HPDE6-E6E7 (cell line): ENCODE data around the gene PCGF1.

ENCODE experiments used
- DNase-seq: peaks from one replicate; pipeline ENCODE4 v3.0.0; 2011; ENCODE audit warnings: missing footprints; ENCODE audit errors: extremely low spot score

The PCGF1 gene

DNA sequence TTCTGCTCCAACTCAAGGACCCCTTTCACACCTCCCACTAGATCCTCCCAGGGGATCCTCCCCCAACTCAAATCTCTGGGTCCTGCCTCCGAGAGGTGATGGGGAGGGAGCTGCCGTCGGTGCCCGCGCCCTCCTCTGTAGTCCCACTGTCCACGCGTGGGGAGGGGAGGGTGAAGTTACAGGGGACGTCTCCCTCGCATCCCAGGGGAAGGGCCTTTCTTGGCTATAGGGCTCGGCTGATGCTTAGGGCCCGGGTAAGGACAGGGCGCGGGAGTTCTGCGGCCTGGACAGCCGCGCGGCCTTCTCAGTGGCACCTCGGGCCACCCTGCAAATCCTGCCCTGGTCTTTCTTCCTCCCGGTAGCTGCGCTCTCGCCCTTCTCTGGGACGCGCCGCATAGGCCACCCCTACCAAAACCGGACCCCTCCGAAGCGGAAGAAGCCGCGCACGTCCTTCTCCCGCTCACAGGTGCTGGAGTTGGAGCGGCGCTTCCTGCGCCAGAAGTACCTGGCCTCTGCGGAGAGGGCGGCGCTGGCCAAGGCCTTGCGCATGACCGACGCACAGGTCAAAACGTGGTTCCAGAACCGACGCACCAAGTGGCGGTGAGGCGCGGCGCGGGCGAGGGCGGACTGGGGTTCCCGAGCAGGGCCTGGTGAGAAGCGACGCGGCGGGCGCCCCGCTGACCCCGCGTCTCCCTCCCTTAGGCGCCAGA is 7.9 kb upstream of the PCGF1 start:
- no peak for DNase-seq

DNA sequence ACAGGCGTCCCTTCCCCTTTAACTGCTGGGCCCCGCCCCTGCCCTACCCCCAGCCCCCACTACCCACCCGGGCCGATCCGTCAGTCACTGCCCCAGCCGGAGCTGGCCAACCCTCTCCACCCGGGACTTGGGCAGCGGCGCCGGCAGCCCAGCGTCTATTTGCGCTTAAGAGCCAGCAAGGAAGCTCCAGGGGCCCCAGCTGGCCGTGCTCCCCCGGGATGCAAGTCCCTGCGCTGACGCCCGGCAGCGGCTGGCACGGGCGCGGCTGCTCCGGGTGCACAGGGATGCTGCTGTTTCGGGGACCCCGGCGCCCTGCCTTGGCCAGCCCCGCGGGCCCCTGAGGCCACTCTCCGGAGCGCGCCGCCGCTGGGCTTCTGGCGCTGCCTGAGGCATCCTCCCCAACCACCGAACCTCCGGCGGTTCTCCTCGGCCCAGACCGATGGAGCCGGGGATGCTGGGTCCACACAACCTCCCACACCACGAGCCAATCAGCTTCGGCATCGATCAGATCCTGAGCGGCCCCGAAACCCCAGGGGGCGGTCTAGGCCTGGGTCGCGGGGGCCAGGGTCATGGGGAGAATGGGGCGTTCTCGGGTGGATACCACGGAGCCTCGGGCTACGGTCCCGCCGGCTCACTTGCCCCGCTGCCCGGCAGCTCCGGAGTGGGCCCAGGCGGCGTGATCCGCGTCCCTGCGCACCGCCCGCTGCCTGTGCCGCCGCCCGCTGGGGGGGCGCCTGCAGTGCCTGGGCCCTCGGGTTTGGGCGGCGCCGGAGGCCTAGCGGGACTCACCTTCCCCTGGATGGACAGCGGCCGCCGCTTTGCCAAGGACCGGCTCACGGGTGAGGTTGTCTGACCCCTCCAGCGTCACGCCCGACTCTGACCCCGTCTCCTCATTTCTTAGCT is 7.1 kb upstream of the PCGF1 start, which contains the start of gene TLX2:
TLX2 (plus strand) TSS at position 83 of the 903 bp plus-strand sequence; CDS start at position 440, 357 bp downstream.
- DNase-seq: no peak

DNA sequence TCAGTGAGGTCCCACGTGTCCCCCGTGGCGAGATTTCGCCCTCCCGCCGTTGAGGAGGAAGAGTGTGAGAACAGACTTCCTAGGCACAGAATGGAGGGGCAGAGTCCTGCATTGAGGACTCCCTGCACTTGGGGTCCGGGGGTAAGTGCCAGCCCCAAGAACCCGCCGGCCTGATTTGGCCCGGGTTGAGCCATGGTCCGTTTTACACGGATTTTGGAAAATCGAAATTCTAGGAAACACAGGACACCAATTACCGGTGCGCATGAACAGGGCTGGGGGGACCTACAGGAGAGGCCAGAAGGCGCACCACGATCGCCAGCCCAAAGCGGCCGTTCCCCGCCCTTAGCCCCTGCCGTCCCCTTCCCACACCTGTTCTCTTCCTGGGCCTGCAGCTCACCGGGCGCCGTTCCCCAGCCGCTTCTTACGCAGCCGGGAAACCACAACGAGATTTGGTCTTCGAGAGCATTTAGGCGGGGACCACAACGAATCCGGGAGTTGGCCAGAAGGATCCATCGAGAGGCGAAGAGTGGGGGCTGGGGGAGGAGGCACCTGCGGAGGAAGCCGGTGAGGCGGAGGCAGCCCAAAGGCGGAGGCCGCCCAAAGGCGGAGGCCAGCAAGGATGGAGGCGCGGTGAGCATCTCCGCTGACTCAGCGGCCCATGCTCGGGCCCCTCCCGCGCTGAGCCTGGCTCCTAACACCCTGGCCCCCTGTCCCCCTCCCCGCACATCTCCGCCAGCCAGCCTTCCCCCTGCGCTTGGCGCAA is 6.3 kb upstream of the PCGF1 start:
- DNase-seq: no peak

DNA sequence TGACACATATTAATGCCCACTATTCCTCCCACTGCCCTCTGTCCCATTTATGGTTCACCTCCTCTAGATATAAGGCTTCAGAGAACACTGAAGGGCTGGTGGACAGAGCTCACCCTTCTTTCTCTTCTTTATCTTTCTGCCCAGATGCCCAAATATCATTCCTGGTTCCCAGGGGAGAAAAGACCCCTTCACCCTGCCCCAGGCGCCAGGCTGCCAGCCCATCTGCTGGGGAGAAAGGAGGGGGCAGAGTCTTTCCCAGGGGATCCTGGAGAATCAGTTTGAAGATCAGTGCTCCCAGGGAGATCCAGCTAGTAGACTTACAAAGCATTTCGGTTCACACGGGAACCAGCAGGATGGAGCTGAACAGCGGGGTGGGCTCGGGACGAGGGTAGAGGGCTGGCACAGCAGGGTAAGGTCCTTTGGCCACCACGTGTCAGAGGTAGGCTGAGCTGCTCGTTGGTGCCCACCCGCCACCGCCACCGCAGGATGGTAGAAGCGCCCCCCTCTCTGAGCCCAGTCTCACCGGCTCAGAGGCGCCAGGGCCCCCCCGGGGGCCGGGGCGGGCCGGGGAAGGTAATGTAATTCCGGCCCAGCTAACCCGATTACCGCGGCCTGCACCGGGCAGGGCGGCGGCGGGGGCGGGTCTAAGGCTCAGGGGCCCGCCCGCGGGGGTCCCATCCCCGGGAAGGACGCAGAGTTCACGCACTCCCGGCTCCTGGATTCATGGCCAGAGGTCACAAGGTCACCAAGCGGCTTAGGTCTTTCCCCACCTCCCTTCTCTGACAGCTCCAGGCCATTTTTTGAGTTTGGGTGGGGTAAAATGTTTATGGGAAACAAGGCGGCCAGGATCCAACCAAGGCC is 5.5 kb upstream of the PCGF1 start:
- no peak for DNase-seq

DNA sequence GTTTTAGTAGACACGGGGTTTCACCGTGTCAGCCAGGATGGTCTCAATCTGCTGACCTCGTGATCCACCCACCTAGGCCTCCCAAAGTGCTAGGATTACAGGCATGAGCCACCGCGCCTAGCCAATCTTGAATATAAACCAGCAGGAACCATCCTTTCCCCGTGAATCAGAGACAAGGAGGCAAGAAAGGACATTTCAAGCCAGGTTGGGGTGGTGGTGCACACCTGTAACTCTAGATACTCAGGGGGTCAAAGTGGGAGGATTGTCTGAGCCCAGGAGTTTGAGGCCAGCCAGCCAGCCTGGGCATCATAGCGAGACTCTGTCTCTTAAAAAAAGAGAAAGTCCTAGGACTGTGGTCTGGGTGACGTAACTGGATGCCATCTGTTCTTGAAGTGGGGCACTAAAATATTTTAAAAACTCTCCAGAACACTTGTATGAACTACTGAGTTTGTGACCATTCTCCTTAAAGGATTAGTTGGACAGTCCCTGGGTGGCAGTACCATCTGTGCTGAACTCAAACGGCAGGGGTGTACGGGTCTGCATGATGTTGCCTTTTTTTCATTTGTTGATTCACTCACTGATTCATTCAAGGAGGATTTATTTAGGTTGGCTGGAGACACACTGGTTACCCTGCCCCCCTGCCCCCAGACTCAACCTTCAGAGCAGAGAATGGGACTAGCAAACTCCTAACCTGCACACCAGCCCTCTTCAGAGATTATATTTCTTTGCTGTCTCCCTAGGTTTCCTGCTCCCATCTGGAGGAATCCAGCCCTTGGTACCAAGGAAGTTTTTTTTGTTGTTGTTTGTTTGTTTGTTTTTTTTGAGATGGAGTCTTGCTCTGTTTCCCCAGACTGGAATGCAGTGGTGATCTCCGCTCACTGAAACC is 3.9 kb upstream of the PCGF1 start:
- no peak for DNase-seq

DNA sequence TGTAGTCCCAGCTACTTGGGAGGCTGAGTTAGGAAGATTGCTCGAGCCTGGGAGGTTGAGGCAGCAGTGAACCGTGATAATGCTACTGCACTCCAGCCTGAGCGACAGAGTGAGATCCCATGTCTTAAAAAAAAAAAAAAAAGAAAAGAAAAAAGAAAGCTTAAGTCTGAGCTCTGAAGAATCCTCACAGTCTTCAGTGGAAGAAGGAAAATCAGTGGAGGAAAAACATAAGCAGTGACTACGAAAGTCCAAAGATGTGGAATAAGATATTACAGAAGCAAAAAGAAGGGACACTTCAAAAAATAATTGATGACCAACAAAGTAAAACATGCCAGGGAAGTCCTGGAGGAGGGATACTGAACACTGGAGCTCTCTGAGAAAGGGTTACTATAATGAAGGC is 2.8 kb upstream of the PCGF1 start:
- DNase-seq: no peak

DNA sequence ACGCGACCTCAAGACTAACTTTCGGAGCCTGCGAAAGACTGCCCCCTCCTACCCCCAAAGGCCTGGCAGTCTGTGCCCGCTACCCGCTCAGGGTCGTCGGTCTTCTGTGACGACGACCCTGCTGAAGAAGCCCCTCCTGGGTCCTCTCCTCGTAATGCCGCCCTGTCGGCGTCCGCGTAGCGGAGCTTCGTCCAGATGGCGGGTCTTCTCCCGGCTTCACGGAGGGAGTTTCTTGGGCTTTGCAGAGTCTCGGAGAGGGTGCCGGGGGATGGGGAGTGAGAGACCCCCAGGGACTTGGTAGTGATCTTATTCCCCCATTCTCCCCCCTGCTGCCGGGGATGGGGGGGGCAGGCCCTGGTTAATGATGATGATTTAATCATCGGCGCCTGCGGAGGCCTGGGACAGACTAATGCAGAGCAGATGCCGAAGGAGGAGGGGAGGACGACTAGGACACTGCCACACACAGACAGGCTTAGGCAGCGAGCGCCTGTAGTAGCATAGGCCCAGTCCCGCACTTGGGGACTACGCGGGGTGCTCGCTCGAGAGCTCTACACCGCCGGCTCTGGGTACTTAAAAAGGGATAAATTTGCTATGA is 528 bp upstream of the PCGF1 start:
- DNase-seq: no peak

DNA sequence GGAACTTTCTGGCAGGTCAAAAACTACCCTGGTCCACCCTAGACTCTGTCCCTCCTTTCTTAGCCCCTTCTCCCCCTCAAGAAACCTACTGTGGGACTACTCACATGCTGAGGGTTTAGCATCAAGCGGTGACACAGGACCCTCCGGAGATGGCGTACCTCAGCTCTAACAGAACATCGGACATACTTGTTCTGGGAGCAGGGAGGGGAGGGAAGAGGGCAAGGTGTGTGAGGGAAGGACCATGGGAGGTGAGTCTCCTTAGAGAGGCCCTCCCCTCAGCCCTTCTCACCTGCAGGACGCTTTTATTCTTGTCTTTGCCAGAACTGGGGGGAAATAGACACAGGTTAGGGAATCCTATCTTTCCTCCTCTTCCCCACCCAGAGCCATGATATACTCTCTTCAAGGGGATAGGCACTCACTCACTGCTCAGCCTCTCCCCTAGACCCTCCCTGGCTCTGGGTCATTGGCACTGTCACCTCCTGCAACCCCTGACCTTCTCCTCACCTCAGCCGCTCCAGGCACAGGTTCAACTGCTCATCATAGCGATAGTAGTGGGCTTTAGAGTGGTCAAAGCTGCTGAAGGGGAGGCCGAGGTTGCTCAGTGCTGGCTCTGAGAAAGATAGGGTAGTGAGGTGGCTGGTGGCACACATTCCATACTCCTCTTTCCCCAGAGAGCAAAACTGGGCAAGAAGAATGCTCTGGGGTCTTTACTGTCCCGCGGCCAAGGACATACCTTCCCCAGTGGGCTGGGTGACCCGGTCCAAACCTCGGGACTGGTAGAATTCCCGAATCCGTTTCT is 1.8 kb downstream of the PCGF1 start:
- DNase-seq: no peak

DNA sequence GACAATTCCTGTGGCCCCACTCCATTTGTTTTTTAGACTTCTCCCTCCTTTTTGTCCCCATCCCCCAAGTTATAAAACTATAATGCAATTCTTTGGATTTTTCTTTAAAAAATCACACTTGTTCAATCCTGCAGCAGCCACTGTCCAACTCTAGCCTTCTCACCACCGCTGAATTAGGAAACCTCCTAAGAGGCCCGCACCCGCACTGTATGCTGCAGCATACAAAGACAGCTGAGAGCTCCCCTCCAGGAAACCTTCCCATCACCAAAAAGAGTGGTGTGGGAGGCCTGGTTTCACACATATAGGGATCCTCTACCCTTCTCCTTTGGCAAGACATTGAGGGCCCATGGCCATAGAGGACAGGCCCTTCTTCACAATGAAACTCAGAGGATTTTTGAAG is 2.9 kb downstream of the PCGF1 start:
- DNase-seq: no peak

DNA sequence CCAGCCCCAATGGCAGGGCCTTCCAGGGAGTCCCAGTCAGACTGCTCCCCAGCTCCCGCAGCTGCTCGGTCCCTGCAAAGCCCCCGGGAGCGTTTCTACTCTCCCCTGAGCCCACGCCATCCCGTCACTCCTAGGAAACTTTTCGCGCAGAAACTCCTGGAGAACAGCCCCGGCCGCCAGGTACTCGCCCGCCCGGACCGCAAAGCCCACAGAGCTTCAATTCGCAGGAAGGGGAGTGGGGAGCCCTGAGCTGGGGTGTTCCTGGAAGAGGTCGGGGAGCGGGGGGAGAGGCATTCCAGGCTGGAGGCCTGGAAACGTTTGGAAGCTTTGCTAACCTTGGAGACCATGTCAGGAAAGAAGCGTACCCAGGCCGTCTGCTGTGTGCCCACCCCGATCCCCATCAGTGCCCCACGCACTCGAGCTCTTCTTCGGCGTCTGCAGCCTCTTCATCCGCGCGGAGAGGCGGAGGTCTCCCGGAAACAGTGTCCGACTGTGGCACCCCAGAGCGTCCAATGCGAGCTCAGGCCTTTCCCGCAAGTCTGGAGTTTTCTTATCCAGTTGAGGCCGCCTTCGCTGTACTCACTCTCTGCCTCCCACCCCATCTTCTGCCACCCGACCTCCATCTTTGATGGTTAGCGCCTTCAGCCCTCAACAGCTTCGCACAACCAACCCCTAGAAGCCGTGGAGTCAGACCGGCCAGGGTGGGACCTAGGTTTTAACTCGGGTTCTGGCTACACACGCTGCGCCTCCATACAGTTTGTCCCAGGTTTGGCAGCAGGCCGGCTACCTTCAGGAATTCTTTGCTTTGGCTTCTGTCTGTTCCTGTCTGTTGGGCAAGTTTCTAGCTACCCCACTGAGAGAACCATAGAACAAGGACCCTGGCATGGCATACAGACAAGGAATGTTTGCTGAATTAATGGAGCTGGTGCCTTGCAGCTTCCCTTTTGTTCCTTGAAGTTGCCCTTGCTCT is 3.7 kb downstream of the PCGF1 start:
- no peak for DNase-seq

DNA sequence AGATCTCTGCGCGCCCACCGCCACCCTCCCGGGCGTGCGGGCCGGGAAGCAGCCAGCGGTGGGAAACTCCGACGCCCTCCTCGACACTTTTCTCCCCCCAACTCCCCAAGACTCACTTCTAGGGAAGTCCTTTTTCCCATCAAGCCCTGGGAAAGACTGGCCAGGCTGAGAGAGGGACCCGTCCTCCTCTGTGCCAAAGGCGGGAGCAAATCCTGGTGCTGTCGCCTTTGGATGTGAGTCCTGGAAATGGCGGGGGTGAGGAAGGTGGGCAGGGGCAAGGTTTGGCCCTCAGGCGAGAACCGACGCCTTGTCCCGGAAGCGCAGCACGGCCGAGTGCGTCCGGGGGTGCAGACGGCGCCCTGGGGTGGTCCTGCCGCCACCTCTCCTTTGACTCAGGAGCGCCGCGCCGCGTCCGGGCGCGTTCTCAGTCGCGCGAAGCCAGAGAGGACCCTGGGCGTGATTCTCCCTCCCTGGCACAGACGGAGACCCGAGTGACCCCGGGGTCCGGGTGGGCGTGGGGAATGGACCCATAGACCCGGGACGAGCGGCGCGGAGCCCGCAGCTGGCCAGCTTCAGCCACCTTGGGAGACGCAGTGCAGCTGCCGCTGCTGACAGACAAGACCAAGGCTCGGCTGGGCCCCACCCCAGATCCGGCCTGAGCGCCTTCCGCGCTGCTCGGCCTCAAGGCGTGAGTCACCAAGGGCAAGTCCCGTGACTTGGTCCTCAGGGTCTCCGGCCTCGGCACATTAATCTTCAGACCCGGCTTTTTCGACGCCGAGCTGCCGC is 4.6 kb downstream of the PCGF1 start:
- DNase-seq: no peak

DNA sequence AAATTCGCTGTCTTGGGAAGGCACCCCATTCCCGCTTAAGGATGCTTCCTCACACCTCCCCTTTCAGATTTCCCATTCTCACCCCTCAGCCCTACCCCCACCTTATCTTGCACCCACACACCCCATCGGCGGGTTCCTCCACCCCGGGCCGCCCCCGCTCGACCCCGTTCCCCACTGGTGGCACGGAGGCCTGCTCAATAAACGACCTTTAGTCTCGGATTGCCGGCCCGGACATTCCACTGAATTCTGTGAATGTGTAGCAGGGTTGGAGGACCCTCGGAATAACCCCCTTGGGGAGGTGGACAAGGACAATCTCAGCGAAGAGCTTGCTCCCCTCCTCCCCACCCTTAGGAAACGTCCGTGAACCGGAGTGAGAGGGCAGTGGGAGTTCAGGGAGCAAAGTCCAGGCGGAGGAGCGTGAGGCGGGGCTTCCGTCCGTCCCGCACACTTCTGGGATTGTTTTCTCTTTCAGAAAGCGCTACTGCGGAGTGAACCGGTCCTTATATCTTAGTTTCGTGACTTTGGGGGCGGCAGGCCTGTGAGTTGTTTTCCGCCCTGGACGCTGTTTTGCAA is 5.3 kb downstream of the PCGF1 start:
- DNase-seq: no peak

DNA sequence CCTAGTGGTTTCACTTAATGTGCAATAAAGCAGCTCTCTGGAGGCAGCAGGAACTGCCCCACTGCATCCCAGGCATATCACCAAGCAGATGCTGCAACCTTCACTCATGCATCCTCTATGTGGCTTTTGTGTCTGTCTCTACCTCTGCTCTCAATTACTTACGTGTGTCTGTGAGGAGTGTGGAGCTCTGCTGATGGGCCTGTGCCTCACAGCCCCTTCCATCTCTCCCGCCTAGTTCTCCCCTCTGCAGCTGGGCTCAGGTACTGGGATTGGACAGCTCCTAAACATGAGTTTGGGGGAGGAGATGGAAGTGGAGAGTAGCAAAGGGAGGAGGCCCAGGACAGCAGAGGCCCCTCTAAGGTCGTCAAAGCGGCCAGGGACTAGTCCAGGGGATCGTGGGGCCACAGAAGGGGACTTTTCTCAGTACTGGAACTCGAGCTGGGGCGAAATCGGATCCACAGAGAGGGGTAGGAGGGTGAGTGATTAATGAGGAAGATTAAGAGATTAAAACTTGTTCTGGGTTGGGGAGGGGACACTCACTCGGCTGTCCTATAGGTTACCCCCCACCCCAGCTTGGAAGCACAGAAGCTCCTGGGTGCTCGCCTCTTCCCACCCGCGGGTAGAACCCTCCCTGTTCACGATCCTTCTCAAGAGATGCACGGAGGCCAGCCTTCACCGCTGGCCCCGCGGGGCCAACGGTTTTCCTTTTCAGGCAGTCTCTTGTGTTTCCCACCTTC is 6.0 kb downstream of the PCGF1 start:
- no peak for DNase-seq

DNA sequence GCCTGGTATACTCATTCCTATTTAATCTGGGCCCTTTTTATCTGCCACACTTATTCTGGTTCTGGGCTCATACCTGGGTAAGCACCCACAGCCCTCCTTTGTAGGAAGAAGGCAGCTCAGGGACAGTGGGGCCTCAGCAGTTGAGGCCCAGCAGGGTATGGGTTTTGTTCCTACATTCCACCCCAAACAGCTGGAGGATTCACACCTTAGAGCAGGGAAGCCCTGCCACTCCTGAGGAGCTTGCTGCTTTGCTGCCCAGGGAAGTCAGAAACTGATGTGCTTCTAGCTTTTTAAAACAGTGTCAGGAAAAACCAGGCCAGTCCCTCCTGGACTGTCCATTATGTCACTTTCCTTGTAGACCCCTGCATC is 6.9 kb downstream of the PCGF1 start:
- no peak for DNase-seq

DNA sequence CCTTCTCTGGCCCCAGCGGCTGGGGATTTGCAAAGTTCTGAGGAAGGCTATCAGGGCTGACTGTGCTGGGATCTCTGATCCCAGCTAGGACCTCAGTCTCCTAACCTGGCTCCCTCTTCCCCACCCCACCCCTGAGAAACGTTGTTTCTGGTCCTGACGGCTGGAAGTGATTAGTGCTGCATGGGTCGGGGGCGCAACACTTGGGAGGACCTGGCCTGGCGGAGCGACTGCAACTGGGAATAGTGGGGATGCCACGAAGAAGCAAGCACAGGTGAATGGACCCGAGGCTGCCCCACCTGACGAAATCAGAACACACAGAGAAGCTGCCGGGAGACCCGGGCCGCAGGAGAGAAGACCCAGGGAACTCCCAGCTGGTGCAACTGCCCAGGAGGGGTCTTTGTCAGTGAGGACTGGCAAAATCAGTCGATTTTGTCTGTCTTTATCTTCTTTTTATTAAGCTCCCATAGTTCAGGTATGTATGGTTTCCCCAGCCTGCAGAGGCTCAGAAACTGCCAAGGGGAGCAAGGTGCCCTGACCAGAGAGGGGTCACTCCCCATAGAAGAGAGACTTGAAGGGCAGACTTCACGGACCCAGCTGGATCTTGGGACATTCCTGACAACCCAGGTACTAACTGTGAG is 7.4 kb downstream of the PCGF1 start:
- DNase-seq: no peak
